Neural progenitor cell (in vitro differentiated cells): ENCODE measurements around the gene RNU2-63P.
"Not testable (repeated sequence)": the region's sequence is repeated elsewhere in the genome, so short reads cannot be mapped to it uniquely, and the experiment has no call there.

Experiments
- CTCF ChIP-seq: fragments of 200-600 bp; sonication (generic); IDR thresholded peaks from 2 replicates; pipeline ENCODE4 v1.5.1; 2017; ENCODE audit warnings: antibody characterized with exemption, mild to moderate bottlenecking
- EZH2 ChIP-seq: fragments of 200-600 bp; sonication (generic); IDR thresholded peaks from 2 replicates; pipeline ENCODE4 v1.6.1; 2017; ENCODE audit warnings: antibody characterized with exemption, mild to moderate bottlenecking, moderate library complexity
- EZH2phosphoT487 ChIP-seq: fragments of 200-600 bp; sonication (generic); IDR thresholded peaks from 2 replicates; pipeline ENCODE4 v1.6.1; 2017; ENCODE audit warnings: antibody characterized with exemption

DNA sequence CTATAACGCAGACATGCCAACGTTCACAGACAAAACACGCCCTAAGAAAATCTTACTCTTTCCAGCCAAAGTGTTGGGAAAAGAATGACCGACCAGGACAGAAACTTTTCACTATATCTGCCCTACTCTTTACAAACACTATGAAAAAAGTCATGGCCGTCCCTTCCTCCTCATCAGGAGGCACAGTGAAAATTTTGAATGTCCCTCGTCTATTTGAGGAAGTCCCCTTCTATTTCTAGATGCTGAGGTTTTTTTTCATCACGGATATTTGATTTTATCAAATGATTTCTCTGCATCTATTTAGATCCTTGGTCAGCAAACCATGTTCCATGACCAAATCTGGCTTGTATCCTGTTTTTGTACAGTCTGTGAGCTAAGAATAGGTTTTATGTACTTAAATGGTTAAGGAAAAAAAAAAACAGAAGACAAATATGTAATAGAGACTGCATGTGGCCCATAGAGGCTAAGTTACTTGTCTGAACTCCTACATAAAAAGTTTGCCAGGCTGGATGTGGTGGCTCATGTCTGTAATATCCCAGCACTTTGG lies 22.0 kb downstream of the RNU2-63P start:
- TF ChIP-seq CTCF, EZH2, EZH2phosphoT487: not testable (repeated sequence)
